Right lobe of liver (tissue), 4 donors: ENCODE results near the gene GRM8.

Experiments
- CTCF ChIP-seq, 4 donors: fragments of 200-600 bp in 3 of 4; fragments of 450-650 bp in 1 of 4; IDR thresholded peaks; one replicate each; pipeline versions ENCODE4 v1.5.1 to v1.8.0; 2016 to 2022; ENCODE audit warnings: antibody characterized with exemption in 4 of 4, mild to moderate bottlenecking in 2 of 4
- POLR2A ChIP-seq: fragments of 450-650 bp; IDR thresholded peaks from one replicate; pipeline ENCODE4 v1.6.1; 2017; ENCODE audit warnings: antibody characterized with exemption, mild to moderate bottlenecking
- donor health status: DM: no; HTN: no; CAD: no.
- donor health status: DM: no; HTN: no; CAD: no.
- donor health status: DM: no; HTN: yes; CAD: no.

- no peak for TF ChIP-seq CTCF (IDR thresholded peaks at IDR 0.05)
- no peak for TF ChIP-seq POLR2A
These were observed 409.4 kb downstream of the GRM8 start for GRCh38 chr7:126843336-126843735.
